Measurements from ENCODE around the gene ILF3. TPM values are rescaled to one million over a fixed set of nuclear protein-coding genes. Genes with fewer than 3 reads are reported as not detected.

ILF3 gene
- total and polyA plus RNA-seq, 2 of the 13 experiments (the other 11 are each of a cell fraction or from before 2014, with no cell fraction given), result 120 to 173 TPM

DNA sequence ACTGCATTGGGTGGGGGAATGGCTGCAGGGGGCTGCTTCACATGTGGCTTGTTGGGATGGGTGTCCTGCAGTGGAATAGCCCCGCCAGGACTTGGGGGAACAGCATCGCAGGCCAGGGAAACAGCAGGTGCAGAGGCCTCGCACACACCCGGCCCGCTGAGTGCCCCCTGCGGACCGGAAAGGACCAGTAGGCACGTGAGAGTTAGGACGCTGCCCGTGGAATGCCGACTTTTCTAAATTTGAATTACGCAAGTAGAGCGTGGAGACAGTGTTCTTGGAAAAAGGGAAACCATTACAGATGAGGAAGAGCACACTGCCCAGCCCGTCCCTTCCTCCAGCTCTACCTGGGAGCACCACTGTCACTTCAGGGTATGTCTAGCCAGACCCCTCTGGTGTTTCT, 75.3 kb downstream of the ILF3 start:
- Histone ChIP-seq H2AFZ (ENCODE audit: low read length) (no peak overlapping the region), H3K4me2 (ENCODE audit: low read depth, low read length) (no peak overlapping the region), H3K4me3 (replicated peaks in 1 of 3; ENCODE audit: insufficient read depth in 1 of 3, low read depth in 2 of 3, low read length in 3 of 3) (no peak overlapping the region), H3K79me2 (ENCODE audit: insufficient read depth, low read length) (peaks cover 83% of the 10 kb centered on the region), H3K4me1 (ENCODE audit: insufficient read depth, low read length) (peaks cover 23% of the 10 kb centered on the region), H3K9ac (ENCODE audit: insufficient read depth, low read depth, low read length) (no peak overlapping the region), H4K20me1 (ENCODE audit: insufficient read depth, low read length) (0 out of 2 replicates have a peak, but pooled peaks cover 3% of the 10 kb centered on the region), H3K36me3 (replicated peaks in 1 of 2; ENCODE audit: control insufficient read depth in 1 of 2, insufficient read depth in 2 of 2, low read length in 2 of 2) (peaks cover 0 to 12% of the 10 kb centered on the region in 2 experiments; a peak in 3 of 5 replicates), H3K27ac (ENCODE audit: extremely low read length, insufficient read depth, low read length) (no peak overlapping the region), H3K27me3 (ENCODE audit: control insufficient read depth in 1 of 2, insufficient read depth in 2 of 2, low read length in 2 of 2) (no peaks in the 10 kb centered on the region), H3K9me3 (ENCODE audit: low read length) (no peaks in the 10 kb centered on the region)
- FAIRE-seq (no peak), DNase-seq (ENCODE audit: low spot score) (no peak), ATAC-seq (no peak)
- intact Hi-C loops (cut with micrococcal nuclease; ENCODE audit: unreplicated experiment) (no loop called here), in situ Hi-C loops (cut with HindIII; ENCODE audit: extremely low pct_ligation_motif_present, low pct_unique_long_range_greater_than_20kb) (no loop called here)
- ChIA-PET CTCF (ENCODE audit: low intra/inter-chr PET ratio, low total read pairs) (no interaction called here), POLR2A (no interaction called here)
- no TSS peak for BruUV-seq (replicated peaks)
- WGBS (ENCODE audit: low lambda C conversion rate), result 96% methylated on average over 14 of the region's 14 CpGs
- TF ChIP-seq SP140L (CRISPR knock-in tag; IDR thresholded peaks at IDR 0.05; ENCODE audit: borderline replicate concordance) (no peak), ZKSCAN1 (IDR thresholded peaks at IDR 0.05; ENCODE audit: low read length) (no peak), STAT5B (CRISPR knock-in tag; IDR thresholded peaks at IDR 0.05) (no peak), MXI1 (IDR thresholded peaks at IDR 0.05; ENCODE audit: borderline replicate concordance, low read depth, low read length) (no peak), SOX13 (IDR thresholded peaks at IDR 0.05) (no peak), SOX13 (CRISPR knock-in tag; conservative IDR thresholded peaks at IDR 0.05 in 1 of 2, IDR thresholded peaks at IDR 0.05 in 1 of 2) (no peak)
- TF ChIP-seq, protein P1, sequence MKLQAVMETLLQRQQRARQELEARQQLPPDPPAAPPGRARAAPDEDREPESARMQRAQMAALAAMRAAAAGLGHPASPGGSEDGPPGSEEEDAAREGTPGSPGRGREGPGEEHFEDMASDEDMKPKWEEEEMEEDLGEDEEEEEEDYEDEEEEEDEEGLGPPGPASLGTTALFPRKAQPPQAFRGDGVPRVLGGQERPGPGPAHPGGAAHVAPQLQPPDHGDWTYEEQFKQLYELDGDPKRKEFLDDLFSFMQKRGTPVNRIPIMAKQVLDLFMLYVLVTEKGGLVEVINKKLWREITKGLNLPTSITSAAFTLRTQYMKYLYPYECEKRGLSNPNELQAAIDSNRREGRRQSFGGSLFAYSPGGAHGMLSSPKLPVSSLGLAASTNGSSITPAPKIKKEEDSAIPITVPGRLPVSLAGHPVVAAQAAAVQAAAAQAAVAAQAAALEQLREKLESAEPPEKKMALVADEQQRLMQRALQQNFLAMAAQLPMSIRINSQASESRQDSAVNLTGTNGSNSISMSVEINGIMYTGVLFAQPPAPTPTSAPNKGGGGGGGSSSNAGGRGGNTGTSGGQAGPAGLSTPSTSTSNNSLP (IDR thresholded peaks at IDR 0.05; ENCODE audit: low read depth, low read length), result no peak
- TF ChIP-seq, protein P2, sequence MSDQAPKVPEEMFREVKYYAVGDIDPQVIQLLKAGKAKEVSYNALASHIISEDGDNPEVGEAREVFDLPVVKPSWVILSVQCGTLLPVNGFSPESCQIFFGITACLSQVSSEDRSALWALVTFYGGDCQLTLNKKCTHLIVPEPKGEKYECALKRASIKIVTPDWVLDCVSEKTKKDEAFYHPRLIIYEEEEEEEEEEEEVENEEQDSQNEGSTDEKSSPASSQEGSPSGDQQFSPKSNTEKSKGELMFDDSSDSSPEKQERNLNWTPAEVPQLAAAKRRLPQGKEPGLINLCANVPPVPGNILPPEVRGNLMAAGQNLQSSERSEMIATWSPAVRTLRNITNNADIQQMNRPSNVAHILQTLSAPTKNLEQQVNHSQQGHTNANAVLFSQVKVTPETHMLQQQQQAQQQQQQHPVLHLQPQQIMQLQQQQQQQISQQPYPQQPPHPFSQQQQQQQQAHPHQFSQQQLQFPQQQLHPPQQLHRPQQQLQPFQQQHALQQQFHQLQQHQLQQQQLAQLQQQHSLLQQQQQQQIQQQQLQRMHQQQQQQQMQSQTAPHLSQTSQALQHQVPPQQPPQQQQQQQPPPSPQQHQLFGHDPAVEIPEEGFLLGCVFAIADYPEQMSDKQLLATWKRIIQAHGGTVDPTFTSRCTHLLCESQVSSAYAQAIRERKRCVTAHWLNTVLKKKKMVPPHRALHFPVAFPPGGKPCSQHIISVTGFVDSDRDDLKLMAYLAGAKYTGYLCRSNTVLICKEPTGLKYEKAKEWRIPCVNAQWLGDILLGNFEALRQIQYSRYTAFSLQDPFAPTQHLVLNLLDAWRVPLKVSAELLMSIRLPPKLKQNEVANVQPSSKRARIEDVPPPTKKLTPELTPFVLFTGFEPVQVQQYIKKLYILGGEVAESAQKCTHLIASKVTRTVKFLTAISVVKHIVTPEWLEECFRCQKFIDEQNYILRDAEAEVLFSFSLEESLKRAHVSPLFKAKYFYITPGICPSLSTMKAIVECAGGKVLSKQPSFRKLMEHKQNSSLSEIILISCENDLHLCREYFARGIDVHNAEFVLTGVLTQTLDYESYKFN (CRISPR knock-in tag; conservative IDR thresholded peaks at IDR 0.05), result no peak
- TF ChIP-seq, protein P3, sequence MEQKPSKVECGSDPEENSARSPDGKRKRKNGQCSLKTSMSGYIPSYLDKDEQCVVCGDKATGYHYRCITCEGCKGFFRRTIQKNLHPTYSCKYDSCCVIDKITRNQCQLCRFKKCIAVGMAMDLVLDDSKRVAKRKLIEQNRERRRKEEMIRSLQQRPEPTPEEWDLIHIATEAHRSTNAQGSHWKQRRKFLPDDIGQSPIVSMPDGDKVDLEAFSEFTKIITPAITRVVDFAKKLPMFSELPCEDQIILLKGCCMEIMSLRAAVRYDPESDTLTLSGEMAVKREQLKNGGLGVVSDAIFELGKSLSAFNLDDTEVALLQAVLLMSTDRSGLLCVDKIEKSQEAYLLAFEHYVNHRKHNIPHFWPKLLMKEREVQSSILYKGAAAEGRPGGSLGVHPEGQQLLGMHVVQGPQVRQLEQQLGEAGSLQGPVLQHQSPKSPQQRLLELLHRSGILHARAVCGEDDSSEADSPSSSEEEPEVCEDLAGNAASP (CRISPR knock-in tag; IDR thresholded peaks at IDR 0.05; ENCODE audit: borderline replicate concordance), result no peak
- TF ChIP-seq, protein P4, sequence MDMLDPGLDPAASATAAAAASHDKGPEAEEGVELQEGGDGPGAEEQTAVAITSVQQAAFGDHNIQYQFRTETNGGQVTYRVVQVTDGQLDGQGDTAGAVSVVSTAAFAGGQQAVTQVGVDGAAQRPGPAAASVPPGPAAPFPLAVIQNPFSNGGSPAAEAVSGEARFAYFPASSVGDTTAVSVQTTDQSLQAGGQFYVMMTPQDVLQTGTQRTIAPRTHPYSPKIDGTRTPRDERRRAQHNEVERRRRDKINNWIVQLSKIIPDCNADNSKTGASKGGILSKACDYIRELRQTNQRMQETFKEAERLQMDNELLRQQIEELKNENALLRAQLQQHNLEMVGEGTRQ (IDR thresholded peaks at IDR 0.05; ENCODE audit: low read depth, low read length), result no peak
- TF ChIP-seq, protein P4 (CRISPR knock-in tag; IDR thresholded peaks at IDR 0.05; ENCODE audit: borderline replicate concordance), result no peak
- TF ChIP-seq, protein P5, sequence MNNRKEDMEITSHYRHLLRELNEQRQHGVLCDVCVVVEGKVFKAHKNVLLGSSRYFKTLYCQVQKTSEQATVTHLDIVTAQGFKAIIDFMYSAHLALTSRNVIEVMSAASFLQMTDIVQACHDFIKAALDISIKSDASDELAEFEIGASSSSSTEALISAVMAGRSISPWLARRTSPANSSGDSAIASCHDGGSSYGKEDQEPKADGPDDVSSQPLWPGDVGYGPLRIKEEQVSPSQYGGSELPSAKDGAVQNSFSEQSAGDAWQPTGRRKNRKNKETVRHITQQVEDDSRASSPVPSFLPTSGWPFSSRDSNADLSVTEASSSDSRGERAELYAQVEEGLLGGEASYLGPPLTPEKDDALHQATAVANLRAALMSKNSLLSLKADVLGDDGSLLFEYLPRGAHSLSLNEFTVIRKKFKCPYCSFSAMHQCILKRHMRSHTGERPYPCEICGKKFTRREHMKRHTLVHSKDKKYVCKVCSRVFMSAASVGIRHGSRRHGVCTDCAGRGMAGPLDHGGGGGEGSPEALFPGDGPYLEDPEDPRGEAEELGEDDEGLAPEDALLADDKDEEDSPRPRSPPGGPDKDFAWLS (CRISPR knock-in tag; IDR thresholded peaks at IDR 0.05; ENCODE audit: borderline replicate concordance), result no peak

Measured in HepG2 (cell line).